Activated CD4-positive, CD25-positive, alpha-beta regulatory T cell treated with anti-CD3 and anti-CD28 coated beads, Interleukin-2, amount 50 U/mL, for 16 hours (primary cell): Measurements from ENCODE around the gene GRAPL.
"Not testable (repeated sequence)": the region's sequence is repeated elsewhere in the genome, so short reads cannot be mapped to it uniquely, and the experiment has no call there.

ENCODE experiments used
- DNase-seq: peaks from one replicate; pipeline ENCODE4 v3.0.0-alpha.2; 2020; ENCODE audit warnings: low read depth, low spot score

The GRAPL gene

DNA sequence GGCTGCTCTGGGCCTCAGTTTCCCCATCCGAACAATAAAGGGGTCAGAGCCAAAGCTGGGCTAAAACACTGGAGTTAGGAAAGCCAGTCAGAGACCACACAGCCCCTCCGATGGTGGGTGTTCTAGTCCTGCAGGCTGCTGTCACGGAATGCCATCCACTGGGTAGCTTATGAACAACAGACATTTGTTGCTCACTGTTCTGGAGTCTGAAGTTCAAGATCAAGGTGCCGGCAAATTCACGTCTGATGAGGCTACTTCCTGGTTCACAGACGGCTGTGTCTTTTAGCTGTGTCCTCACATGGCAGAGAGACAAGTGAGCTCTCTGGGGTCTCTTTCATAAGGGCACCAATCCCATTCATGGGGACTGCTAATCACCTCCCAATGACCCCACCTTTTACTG lies 9.2 kb downstream of the GRAPL start:
- not testable (repeated sequence) for DNase-seq

DNA sequence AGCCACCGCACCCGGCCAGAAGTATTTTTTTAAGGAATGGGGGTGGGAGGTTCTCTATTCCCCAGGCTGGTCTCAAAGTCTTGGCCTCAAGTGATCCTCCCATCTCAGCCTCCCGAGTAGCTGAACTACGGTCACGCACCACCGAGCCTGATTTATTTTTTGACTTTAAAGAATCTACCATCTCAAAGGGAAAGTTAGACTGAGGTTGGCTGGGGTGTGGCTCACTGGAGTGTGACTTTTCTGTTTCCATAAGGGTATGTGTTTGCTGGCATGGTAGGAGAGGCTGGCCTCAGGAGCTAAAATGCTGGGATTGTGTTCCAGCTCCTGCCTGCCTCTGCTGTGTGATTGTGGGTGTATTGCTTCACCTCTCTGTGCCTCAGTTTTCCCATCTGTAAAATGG lies 10.6 kb downstream of the GRAPL start:
- DNase-seq = not testable (repeated sequence)

DNA sequence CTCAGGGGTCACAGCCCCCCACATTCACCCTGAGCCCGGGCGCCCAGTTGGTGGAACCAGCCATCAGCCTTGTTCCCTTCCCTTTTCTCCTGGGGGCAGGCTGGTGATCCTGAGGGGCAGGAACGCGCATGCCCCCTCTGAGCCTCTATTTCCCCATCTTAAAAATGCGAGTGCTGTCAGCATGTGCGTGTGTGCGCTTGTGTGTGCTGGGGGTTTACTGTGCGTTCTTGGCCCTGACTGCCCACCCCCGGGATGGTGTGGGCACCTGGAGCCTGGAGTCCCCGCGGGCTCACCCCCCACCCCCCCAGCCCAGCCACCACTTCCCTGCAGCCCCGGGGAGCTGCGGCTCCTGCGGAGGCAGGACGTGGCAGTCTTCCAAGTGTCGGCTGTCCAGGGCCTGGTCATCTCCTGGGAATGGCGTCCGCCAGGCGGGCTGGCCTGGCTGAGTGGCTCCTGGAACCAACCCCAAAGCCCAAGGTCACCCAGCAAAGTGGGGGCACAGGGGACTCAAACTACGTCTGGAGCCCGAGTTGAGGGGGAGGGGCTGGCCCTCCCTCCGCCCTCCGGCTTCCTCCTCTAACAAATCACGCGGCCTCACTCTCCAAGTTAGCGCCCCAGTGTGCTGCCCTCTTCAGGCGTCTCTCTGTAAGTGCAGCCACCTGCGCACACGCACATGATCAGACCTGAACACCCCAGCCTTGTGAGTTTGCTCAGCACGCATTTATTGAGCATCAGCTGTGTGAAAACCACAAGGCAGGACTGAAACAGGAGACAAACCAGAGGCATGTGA lies 14.2 kb downstream of the GRAPL start:
- DNase-seq = not testable (repeated sequence)

DNA sequence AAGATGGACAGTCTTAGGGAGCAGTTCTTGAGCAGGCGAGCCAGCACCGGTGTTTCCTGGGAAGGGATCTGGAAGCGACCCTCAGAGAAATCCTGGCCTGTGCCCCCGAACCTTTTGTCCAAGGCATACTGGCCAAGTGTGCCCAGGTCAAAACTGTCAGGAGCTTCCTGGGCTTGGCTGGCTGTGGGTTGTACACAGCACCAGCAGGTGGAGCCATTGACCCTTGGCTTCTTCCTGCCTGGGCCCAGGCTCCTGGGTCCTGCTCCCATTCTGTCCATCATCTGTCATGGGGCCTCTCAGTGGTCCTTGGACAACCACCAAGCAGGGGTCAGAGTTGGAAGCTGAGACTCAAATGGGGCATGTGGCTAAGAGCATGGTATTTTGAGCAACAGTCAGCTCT lies 15.0 kb downstream of the GRAPL start:
- not testable (repeated sequence) for DNase-seq

DNA sequence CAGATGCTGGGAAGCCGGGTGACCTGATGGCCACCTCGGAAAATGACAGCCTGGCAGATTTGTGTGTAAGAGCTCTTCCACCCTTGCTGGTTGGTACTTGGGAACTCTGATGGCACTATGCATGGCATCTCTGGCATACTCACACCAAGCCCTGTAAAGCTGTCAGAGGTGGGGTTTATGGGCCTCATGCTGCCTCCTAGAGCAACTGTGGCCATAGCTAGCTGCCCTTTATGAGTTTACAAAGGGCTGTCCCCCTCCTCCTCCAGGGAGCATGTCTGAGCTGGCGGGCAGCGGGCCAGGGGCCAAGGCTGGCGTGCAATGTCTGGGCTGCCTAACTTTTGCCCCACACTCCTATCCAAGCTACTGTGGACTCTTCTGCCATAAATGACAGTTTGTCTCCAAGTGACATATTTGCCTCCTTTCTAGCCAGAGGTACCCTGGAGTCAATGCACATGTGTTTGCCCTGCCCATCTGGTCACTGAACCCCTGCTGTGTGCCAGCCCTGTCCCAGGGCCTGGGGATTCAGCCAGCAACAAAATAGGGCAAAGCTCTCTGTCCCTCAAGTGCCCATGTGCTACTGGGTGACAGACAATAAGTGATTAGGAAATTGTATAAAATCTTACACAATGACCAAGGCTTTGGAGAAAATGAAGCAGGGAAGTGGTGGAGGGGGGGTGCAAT lies 15.8 kb downstream of the GRAPL start:
- not testable (repeated sequence) for DNase-seq

DNA sequence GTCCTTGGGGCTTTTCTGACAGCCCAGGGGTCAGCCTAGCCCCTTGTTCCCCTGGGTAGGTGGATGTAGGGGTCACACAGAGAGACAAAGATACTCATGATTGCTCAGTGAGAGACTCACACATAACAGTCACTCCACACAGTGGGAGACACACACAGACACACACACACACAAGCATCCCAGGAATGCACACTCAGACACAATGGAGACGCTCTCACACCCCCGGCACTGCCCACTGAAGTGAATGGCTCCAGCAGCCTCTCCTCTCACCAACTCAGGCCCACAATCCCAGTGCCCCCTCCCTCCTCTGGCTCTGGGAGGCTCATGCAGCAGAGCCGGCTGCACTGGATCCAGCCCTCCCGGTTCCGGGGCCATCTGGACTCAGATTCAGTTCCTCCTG lies 17.0 kb downstream of the GRAPL start:
- not testable (repeated sequence) for DNase-seq

DNA sequence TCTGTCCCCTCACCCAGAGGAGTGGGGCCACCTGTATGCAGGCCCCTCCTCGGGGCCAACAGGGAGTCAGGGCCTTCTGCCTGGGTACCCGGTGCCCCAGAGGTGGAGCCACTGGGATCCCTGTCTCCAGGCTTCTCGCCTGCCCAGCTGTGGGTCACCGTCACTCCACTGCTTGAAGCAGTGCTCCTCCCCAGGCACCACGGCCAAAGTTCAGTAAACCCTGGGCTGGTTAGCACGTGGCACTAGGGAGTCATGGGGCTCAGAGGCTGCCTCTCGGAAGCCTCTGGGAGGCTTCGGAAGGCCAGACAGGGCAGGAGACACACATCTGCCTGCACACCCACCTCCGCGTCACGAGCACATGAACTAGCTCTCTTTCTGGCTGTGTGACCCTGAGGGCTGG lies 18.1 kb downstream of the GRAPL start:
- not testable (repeated sequence) for DNase-seq

DNA sequence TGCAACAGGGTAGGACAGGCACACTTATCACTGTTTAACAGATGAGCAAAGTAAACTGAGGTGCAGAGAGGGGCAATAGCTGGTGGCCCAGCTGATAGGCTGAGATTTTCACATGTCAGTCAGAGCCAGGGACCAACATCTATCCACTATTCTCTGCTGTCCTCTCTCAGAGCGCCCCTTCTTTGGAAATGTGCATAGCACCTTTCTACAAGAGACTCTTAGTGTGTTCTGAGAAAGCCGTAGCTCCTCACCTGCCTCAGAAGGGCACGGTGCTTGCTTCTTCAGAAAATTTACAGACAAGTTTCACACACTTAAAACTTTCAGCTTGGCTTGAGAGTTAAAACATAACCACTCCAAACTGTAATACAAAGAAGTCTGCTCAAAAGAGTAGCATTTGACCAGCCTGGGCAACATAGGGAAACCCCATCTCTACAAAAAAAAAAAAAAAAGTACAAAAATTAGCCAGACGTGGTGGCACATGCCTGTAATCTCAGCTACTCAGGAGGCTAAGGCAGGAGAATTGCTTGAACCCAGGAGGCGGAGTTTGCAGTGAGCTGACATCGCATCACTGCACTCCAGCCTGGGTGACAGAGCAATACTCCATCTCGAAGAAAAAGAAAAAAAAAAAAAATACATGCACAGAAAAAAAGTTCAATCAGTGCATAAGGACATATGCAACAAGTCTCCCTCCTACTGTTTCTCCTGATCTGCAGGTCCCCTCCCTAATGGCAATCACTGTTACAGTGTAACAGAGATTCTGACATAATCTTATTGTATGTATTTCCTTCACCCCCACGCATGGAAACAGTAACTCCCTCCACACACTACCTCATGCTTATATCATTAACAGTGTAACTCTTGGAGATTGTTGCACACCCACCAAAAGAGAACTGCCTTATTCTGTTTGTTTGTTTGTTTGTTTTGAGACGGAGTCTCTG lies 23.6 kb downstream of the GRAPL start:
- not testable (repeated sequence) for DNase-seq

DNA sequence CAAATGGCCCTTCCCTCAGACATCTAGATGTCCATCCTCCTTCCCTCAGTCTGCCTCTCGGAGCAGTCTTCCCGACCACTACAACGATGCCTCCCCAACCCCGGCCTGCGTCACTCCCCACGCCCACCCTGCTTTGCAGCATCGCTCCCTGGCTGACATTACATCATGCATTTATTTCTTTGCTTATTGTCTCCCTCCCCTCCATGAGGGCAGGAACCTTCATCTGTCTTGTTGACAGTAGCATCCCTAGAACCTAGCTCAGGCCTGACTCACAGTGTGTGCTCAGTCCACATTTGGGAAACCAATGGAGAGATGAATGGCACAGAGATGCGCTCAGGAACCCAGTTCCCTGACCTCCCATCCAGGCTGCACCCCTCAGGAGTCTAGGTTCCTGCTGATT lies 30.2 kb downstream of the GRAPL start:
- DNase-seq = not testable (repeated sequence)

DNA sequence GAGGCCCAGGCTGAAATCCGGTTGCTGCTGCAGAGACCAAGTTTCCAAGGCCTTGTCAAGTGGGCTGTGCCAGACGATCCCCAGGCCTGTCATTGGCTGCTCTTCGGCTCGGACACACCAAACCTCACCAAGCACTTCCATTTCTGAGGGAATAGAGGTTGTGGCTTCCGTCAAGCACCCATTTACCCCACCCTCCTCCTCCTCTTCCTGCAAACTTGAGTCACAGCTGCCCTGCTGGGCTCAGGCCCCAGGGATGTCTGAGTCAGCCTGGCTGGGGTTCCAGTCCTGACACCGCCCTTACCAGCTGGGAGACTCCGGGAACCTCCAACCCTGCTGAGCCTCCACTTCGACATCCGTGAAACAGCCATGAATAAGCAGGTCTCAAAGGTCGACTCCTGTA lies 31.1 kb downstream of the GRAPL start:
- DNase-seq = not testable (repeated sequence)

DNA sequence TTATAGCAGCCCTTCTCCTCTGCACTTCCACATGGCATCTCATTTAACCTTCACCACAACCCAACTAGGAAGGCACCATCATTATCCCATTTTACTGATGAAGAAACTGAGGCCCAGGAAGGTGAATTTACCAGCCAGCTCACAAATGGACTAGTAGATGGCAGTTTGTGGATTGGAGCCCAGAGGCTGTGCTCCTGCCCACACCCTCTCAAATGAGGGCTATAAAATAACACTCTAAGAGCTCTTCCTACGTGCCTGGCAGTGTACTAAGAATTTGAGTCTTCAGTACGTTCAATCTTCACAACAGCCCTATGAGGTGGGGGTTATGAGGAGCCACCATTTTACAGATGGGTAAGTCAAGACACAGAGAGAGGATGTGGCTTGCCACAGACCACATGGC lies 31.5 kb downstream of the GRAPL start:
- DNase-seq = not testable (repeated sequence)

DNA sequence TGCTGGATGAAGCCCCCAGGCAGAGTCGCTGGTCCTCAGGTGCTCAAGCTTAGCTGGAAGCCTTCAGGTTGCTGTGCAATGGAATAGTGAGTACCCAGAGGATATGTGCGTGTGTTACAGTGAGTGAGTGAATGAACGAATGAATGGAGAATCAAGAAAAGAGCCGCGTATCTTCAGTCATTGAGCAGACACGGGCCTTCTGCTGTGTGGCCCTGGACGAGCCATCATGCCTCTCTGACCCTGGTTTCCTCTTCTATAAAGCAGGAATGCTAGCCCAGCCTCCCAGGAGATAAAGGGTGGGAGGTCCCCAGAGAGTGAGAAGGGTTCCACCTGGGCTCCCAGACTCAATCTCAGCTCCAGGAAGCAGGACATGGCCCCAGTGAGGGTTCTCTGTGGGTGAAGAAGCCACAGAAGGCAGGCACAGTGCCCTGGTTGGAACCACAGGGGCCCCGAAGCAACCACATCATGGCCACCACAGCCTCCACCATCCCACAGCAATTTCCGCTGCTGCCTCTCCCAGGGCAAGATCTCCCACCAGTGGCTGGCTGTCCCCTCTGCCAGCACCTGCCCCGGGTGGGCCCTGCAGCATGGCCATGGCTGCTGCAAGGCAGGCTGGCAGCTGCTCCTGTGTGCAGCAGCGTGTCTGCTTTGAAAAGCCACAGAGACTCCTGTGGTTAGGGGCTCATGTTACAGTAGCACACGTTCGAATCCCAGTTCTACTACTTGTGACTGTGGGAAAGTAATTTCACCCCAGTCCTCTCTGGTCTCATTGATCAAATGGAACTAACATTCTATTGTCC lies 34.1 kb downstream of the GRAPL start:
- DNase-seq = not testable (repeated sequence)

DNA sequence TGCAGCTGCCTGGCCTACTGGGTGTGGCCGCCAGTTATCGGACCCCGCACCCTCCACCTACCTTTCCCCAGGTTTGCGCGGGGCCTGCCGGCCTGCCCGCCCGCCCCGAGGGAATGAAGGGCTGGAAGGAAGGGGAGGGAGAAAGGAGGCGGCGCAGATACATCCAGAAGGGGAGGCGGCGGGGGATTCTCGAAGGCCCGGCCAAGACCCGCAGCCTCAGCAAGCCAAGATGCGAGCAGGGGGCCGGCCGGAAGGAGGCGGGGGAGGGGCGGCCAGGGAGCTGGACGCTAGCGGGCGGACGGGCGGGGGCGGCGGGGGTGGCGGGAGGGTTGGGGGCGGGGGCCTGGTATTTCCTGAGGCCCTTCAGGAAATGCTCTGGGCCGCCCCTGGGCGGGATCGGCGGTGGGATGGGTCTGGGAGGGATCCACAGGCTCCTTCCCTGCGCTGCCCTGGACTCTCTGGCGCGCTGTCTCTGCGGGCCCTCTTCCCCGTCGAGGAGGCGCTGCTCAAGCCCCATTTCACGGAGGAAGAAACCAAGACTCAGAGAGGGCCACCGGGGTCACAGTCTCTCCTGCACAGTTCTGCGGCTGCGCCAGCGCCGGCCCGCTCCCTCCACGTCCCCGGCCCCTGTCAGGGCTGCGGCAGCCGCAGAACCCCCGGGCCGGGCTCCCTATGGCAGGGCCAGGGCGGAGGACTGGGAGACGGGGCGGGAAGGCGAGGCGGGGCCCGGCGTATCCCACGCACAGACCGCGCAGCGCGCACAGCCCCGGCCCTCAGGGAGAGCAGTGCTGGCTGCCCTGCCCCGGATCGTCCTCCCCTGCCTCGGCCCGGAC lies 35.2 kb downstream of the GRAPL start:
- not testable (repeated sequence) for DNase-seq

DNA sequence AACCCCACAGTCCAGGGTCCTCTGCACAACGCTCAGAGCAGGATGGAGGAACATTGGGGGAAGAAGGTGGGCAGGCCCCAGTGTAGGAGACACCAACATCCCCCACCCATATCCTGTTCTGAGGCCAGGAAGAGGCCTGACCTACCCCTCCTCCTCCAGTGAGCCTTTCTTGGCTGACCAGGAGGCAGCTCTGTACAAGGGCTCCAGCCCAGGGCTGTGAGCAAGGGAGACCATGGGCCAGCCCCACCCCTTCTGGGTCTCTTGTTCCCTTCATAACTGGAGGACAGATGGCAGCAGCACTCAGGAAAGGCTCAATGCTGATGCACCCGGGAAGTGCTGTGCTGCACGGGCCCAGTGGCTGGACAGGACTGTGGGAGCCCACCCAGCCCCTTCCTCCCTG lies 47.0 kb downstream of the GRAPL start:
- DNase-seq = not testable (repeated sequence)

DNA sequence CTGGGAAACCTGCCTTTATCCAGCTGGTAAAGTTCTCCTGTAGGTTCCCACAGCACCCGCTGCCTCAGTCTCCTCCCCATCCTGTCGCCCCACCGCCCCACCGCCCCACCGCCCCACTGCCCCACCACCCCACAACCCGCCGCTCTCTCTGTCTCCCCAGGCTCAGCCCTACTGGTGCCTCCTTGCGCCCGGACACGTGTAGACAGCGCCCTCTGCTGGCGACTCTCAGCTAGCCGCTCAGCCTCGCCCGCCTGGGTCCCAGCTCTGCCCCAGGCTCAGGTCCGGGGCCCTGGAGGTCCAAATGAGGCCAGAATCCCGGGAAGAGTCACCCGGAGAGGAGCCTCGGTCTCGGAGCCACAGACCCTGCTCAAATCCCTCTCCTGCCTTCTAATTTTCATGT lies 48.0 kb downstream of the GRAPL start:
- DNase-seq = not testable (repeated sequence)

DNA sequence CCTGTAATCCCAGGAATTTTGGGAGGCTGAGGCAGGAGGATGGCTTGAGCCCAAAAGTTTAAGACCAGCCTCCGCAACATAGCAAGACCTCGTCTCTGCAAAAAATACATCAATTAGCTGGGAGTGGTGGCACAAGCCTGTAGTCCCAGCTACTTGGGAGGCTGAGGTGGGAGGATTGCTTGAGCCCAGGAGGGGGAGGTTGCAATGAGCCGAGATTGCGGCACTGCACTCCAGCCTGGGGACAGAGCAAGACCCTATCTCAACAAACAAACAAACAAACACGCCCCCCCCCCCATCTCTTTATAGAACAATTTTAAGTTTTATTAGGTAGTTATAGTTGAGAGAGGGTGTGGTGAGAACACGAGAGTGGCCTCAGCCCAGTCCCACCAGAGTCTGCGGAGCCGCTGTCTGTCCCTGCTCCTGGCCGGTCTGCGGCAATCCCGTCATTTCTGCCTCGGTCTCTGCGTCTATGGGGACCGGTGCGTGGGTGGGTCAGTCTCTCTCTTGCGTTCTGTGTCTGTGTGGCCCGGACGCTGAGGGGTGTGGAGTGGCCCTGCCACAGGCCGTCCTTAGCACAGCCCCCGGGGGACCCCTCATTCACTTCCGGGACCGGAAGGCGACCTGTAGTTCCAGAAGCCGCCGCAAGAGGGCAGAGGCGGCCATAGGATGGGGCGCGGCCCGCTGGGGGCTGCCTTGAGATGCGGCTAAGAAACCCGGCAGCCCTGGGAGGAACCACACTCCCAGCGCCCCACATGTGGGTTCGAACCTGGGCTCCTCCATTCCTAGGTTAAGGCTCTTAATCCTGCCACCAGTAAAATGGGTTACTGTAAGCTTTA lies 53.9 kb downstream of the GRAPL start:
- DNase-seq = not testable (repeated sequence)

DNA sequence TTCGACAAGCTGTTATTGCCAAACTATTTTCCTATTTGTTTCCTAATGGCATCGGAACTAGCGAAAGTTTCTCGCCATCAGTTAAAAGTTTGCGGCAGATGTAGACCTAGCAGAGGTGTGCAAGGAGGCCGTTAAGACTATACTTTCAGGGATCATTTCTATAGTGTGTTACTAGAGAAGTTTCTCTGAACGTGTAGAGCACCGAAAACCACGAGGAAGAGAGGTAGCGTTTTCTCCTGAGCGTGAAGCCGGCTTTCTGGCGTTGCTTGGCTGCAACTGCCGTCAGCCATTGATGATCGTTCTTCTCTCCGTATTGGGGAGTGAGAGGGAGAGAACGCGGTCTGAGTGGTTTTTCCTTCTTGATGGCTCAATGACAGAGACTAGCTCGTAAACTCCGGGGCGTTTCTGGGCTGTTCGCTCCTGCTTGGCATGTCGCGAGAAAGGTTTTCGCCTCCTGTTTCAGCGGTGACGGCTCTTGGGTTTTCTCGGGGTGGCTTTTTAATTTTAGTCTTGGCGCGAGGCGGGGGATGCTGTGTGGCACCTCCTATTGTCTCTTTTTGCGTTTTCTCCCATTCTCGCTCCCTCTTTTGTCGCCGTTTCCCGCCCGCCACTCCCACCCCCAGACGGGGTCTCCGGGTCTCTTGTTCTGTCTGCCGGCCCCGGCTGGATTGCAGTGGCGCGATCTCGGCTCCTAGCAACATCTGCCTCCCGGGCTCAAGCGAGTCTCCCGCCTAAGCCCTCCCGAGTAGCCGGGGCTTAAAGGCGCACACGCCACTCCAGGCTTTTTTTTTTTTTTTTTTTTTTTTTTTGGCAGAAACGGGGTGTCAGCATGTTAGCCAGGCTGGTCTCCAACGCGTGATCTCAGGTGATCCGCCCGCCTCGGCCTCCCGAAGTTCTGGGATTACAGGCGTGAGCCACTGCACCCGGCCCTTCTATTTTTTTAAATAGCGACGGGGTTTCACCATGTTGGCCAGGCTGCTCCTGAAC lies 60.8 kb downstream of the GRAPL start:
- DNase-seq = not testable (repeated sequence)
